HCT116 (cell line): ENCODE results near the gene TNFRSF12A. TPM values are rescaled to one million over a fixed set of nuclear protein-coding genes. Genes with fewer than 3 reads are reported as not detected.
A peak's percentile ranks its signal among the peaks of the same experiment; 100 is the strongest.

Source experiments
- ATAC-seq: fragments of 200-7000 bp; cut with Tn5 transposase; 2 replicates; pipeline ENCODE4 v1.9.1; 2020; ENCODE audit warnings: mild to moderate bottlenecking, moderate library complexity
- BruUV-seq: library from RNA; stranded (reverse); fragments of 400-500 nt; replicated peaks from 2 replicates; lab custom pipeline; 2021; lab: Mats Ljungman, UMichigan
- CTCF ChIA-PET: fragments of 300-600 bp; sonication (Branson Sonifier 250); formaldehyde crosslinking; loops from one replicate; lab custom pipeline; 2021; ENCODE audit warnings: antibody characterized with exemption; lab: Charles Lee
- POLR2A ChIA-PET: fragments of 300-600, 350-600 bp; sonication (Branson Sonifier 250); formaldehyde crosslinking; loops from one replicate; lab custom pipeline; 2021; ENCODE audit warnings: antibody characterized with exemption; lab: Charles Lee
- RAD21 ChIA-PET, 2 experiments: fragments of 300-600 bp; sonication (Branson Sonifier 250); formaldehyde crosslinking; loops; one replicate each; lab custom pipeline; 2023; ENCODE audit warnings: low total read pairs in 2 of 2; ENCODE audit not compliant: uncharacterized antibody in 2 of 2, unreplicated experiment in 2 of 2, low non-redundant PET in 1 of 2; lab: Charles Lee
- DNase-seq: peaks from one replicate; pipeline ENCODE4 v3.0.0-alpha.2; 2010; ENCODE audit warnings: low read depth, low spot score
- H2AFZ ChIP-seq: fragments of 200-600 bp; shearing (Covaris generic), sonication (generic); 2 replicates; pipeline ENCODE4 v1.6.1; 2017; ENCODE audit warnings: low read depth, mixed run types, mixed read lengths, antibody characterized with exemption, low read length; ENCODE audit not compliant: poor library complexity, severe bottlenecking
- H3K27ac ChIP-seq: 2 replicates; pipeline ENCODE4 v1.5.1; 2012; ENCODE audit warnings: low read depth, low read length
- H3K27me3 ChIP-seq: fragments of 200-600 bp; sonication (generic); 2 replicates; pipeline ENCODE4 v1.6.1; 2016; ENCODE audit warnings: mixed run types, low read length, mixed read lengths; ENCODE audit not compliant: insufficient read depth
- H3K36me3 ChIP-seq, 2 experiments: fragments of 200-500 bp in 1 of 2; fragments of 200-600 bp in 1 of 2; sonication (Bioruptor generic) in 1 of 2; sonication (generic) in 1 of 2; 2 replicates each; pipeline versions ENCODE4 v1.5.1 to v1.6.1; 2014 to 2016; ENCODE audit warnings: low read length in 2 of 2, inconsistent platforms in 1 of 2, mixed read lengths in 1 of 2, mixed run types in 1 of 2; ENCODE audit not compliant: insufficient read depth in 2 of 2, control insufficient read depth in 1 of 2
- H3K4me1 ChIP-seq, 2 experiments: fragments of 200-600 bp in 1 of 2; sonication (generic) in 1 of 2; 2 replicates each; pipeline versions ENCODE4 v1.5.1 to v1.6.1; 2012 to 2017; ENCODE audit warnings: low read length in 2 of 2, inconsistent platforms in 1 of 2, mild to moderate bottlenecking in 1 of 2, mixed read lengths in 1 of 2, mixed run types in 1 of 2, moderate library complexity in 1 of 2; ENCODE audit not compliant: insufficient read depth in 2 of 2, control insufficient read depth in 1 of 2
- H3K4me2 ChIP-seq: fragments of 200-600 bp; sonication (generic); 2 replicates; pipeline ENCODE4 v1.6.1; 2017; ENCODE audit warnings: mixed run types, low read length, mixed read lengths
- H3K4me3 ChIP-seq, 2 experiments: fragments of 200-600 bp in 1 of 2; sonication (generic) in 1 of 2; replicated peaks in 1 of 2; 2 replicates each; pipeline ENCODE4 v1.5.1; 2011 to 2016; ENCODE audit warnings: low read length in 2 of 2, control low read depth in 1 of 2, low read depth in 1 of 2, mild to moderate bottlenecking in 1 of 2, mixed read lengths in 1 of 2, mixed run types in 1 of 2
- H3K79me2 ChIP-seq: fragments of 200-600 bp; sonication (generic); 2 replicates; pipeline ENCODE4 v1.6.1; 2017; ENCODE audit warnings: mild to moderate bottlenecking, mixed run types, low read length, moderate library complexity, mixed read lengths; ENCODE audit not compliant: insufficient read depth
- H3K9ac ChIP-seq: fragments of 200-600 bp; sonication (generic); 2 replicates; pipeline ENCODE4 v1.6.1; 2016; ENCODE audit warnings: low read length, mixed read lengths
- H3K9me2 ChIP-seq: fragments of 200-600 bp; sonication (generic), shearing (Covaris generic); 2 replicates; pipeline ENCODE4 v1.6.1; 2017; ENCODE audit warnings: mixed run types, mild to moderate bottlenecking, moderate library complexity; ENCODE audit not compliant: insufficient read depth
- H3K9me3 ChIP-seq, 2 experiments: fragments of 200-500 bp in 1 of 2; fragments of 200-600 bp in 1 of 2; sonication (Bioruptor generic) in 1 of 2; sonication (generic) in 1 of 2; 2 replicates each; pipeline ENCODE4 v1.6.1; 2014 to 2017; ENCODE audit warnings: low read length in 2 of 2, mixed read lengths in 2 of 2, inconsistent platforms in 1 of 2, low read depth in 1 of 2, mild to moderate bottlenecking in 1 of 2, mixed run types in 1 of 2, moderate library complexity in 1 of 2; ENCODE audit not compliant: control insufficient read depth in 1 of 2, insufficient read depth in 1 of 2
- H4K20me1 ChIP-seq: fragments of 200-600 bp; sonication (generic), shearing (Covaris generic); 2 replicates; pipeline ENCODE4 v1.6.1; 2017; ENCODE audit warnings: mixed run types, mild to moderate bottlenecking, moderate library complexity; ENCODE audit not compliant: insufficient read depth
- CBX3 ChIP-seq: IDR thresholded peaks from 2 replicates; pipeline ENCODE4 v1.6.1; 2012; ENCODE audit warnings: low read depth
- CEBPB ChIP-seq: IDR thresholded peaks from 2 replicates; pipeline ENCODE4 v1.6.1; 2012; ENCODE audit warnings: low read depth
- EGR1 ChIP-seq: IDR thresholded peaks from 2 replicates; pipeline ENCODE4 v1.6.1; 2012; ENCODE audit warnings: low read depth
- ELF1 ChIP-seq: IDR thresholded peaks from 2 replicates; pipeline ENCODE4 v1.6.1; 2012; ENCODE audit warnings: low read depth, borderline replicate concordance
- EZH2 ChIP-seq: fragments of 200-600 bp; sonication (generic); IDR thresholded peaks from 2 replicates; pipeline ENCODE4 v1.6.1; 2017; ENCODE audit warnings: antibody characterized with exemption, mixed run types
- JUND ChIP-seq: IDR thresholded peaks from 2 replicates; pipeline ENCODE4 v1.6.1; 2012
- POLR2A ChIP-seq: IDR thresholded peaks from 2 replicates; pipeline ENCODE4 v1.7.0; 2011; ENCODE audit warnings: borderline replicate concordance; ENCODE audit not compliant: insufficient read depth, insufficient read length; ENCODE audit errors: extremely low read depth
- POLR2AphosphoS5 ChIP-seq: IDR thresholded peaks from 2 replicates; pipeline ENCODE4 v1.6.1; 2011; ENCODE audit warnings: mild to moderate bottlenecking, low read depth, low read length, moderate library complexity
- RAD21 ChIP-seq: IDR thresholded peaks from 2 replicates; pipeline ENCODE4 v1.6.1; 2012; ENCODE audit warnings: low read depth, mild to moderate bottlenecking
- REST ChIP-seq: IDR thresholded peaks from 2 replicates; pipeline ENCODE4 v1.6.1; 2012; ENCODE audit warnings: low read depth
- SIN3A ChIP-seq: IDR thresholded peaks from 2 replicates; pipeline ENCODE4 v1.6.1; 2012; ENCODE audit warnings: low read depth
- SRF ChIP-seq: IDR thresholded peaks from 2 replicates; pipeline ENCODE4 v1.6.1; 2012; ENCODE audit warnings: low read depth
- TCF7L2 ChIP-seq: IDR thresholded peaks from 2 replicates; pipeline ENCODE4 v1.7.0; 2011; ENCODE audit warnings: borderline replicate concordance, inconsistent platforms; ENCODE audit not compliant: insufficient read depth, insufficient read length; ENCODE audit errors: extremely low read depth
- intact Hi-C: fragments of 100-400 bp; cut with micrococcal nuclease; formaldehyde crosslinking; loops from 2 replicates; pipeline ENCODE4 v1.10.0; 2022
- total RNA-seq: library from RNA; stranded (reverse); gene quantifications from one replicate; pipeline ENCODE4 v1.2.1, GENCODE V29; 2021; ENCODE audit not compliant: unreplicated experiment
- TF ChIP-seq, protein P1 (sequence below): IDR thresholded peaks from 2 replicates; pipeline ENCODE4 v1.6.1; 2012
- TF ChIP-seq, protein P2 (sequence below): IDR thresholded peaks from 2 replicates; pipeline ENCODE4 v1.6.1; 2012

The TNFRSF12A gene
- total RNA-seq, 1 experiment from 2014 or later: 188 TPM

- no peaks in the 10 kb centered on the region for H4K20me1 ChIP-seq
- DNase-seq (no peak), ATAC-seq (no peak)
- BruUV-seq: no TSS peak
- H3K27me3 ChIP-seq: no peaks in the 10 kb centered on the region
- no peaks in the 10 kb centered on the region for H3K36me3 ChIP-seq
- no peak overlapping the region for H2AFZ ChIP-seq
- intact Hi-C loops: no loop called here
- H3K27ac ChIP-seq: no peak overlapping the region; the same call in 1 of the 2 replicates
- 0 out of 2 replicates have a peak overlapping the region, but pooled peaks have one; percentile 3 for H3K4me2 ChIP-seq
- peak overlapping the region in 1 of 2 experiments; percentile 6; a peak in 1 of 4 replicates for H3K4me3 ChIP-seq
- no peaks in the 10 kb centered on the region for H3K9me3 ChIP-seq
- H3K9ac ChIP-seq: no peak overlapping the region
- H3K4me1 ChIP-seq: peaks cover 0 to 13% of the 10 kb centered on the region in 2 experiments; a peak in 1 of 4 replicates
- H3K79me2 ChIP-seq: no peaks in the 10 kb centered on the region
- TF ChIP-seq ELF1: no peak
- no peak for TF ChIP-seq EZH2
- TF ChIP-seq EGR1: no peak
- TF ChIP-seq RAD21: no peak
- no peak for TF ChIP-seq REST
- TF ChIP-seq, protein P1, sequence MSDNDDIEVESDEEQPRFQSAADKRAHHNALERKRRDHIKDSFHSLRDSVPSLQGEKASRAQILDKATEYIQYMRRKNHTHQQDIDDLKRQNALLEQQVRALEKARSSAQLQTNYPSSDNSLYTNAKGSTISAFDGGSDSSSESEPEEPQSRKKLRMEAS: no peak
- no peak for TF ChIP-seq JUND
- TF ChIP-seq SIN3A: no peak
- TF ChIP-seq CEBPB: no peak
- no peak for TF ChIP-seq POLR2A
- no peak for TF ChIP-seq SRF
- TF ChIP-seq TCF7L2: no peak
- TF ChIP-seq, protein P2, sequence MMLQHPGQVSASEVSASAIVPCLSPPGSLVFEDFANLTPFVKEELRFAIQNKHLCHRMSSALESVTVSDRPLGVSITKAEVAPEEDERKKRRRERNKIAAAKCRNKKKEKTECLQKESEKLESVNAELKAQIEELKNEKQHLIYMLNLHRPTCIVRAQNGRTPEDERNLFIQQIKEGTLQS: no peak
- no peak for TF ChIP-seq POLR2AphosphoS5
- TF ChIP-seq CBX3: no peak
- ChIA-PET RAD21 (no interaction called here), POLR2A (no interaction called here), CTCF (no interaction called here)
- no peaks in the 10 kb centered on the region for H3K9me2 ChIP-seq
Measured at GRCh38 chr16:3066440-3066748, 46.2 kb downstream of the TNFRSF12A start.
